HEK293 (cell line): ENCODE measurements around the gene CD48.

Source experiments
- CTCF ChIP-seq: fragments of 450-650 bp; formaldehyde crosslinking; IDR thresholded peaks from 2 replicates; pipeline ENCODE4 v1.5.1; 2016; ENCODE audit warnings: missing biosample characterization, missing genetic modification characterization
- ELK4 ChIP-seq: IDR thresholded peaks from 2 replicates; pipeline ENCODE4 v1.6.1; 2011; ENCODE audit warnings: mild to moderate bottlenecking, low read depth, low read length, borderline replicate concordance
- TF ChIP-seq, protein P1 (sequence below): fragments of 450-650 bp; formaldehyde crosslinking; IDR thresholded peaks from 2 replicates; pipeline ENCODE4 v1.5.1; 2016; ENCODE audit warnings: missing biosample characterization, missing genetic modification characterization, borderline replicate concordance

DNA sequence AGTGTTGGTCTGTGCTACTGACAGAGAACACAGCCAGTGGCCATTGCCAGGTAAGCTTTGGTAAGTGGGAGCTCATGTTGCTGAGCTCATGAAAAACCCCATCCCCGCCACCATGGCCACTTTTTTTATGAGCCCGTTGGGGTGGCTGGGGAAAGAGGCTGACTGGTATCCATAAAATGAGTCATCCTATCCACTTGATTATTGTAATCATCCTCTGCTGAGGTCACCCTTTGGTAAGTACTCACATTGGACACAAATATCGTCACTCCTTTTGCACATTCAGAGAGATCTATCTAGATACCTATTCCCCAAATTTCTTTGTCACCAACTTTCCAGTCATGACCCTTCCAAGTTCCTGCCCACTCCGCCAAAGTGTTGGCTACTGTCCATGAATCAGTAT is 49.4 kb upstream of the CD48 start:
- TF ChIP-seq, protein P1, sequence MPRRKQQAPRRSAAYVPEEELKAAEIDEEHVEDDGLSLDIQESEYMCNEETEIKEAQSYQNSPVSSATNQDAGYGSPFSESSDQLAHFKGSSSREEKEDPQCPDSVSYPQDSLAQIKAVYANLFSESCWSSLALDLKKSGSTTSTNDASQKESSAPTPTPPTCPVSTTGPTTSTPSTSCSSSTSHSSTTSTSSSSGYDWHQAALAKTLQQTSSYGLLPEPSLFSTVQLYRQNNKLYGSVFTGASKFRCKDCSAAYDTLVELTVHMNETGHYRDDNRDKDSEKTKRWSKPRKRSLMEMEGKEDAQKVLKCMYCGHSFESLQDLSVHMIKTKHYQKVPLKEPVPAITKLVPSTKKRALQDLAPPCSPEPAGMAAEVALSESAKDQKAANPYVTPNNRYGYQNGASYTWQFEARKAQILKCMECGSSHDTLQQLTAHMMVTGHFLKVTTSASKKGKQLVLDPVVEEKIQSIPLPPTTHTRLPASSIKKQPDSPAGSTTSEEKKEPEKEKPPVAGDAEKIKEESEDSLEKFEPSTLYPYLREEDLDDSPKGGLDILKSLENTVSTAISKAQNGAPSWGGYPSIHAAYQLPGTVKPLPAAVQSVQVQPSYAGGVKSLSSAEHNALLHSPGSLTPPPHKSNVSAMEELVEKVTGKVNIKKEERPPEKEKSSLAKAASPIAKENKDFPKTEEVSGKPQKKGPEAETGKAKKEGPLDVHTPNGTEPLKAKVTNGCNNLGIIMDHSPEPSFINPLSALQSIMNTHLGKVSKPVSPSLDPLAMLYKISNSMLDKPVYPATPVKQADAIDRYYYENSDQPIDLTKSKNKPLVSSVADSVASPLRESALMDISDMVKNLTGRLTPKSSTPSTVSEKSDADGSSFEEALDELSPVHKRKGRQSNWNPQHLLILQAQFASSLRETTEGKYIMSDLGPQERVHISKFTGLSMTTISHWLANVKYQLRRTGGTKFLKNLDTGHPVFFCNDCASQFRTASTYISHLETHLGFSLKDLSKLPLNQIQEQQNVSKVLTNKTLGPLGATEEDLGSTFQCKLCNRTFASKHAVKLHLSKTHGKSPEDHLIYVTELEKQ (tag by site-specific recombination), result no peak
- TF ChIP-seq CTCF (tag by site-specific recombination), result no peak
- TF ChIP-seq ELK4, result no peak
